ENCODE measurements around the gene SLC35B2. TPM values are rescaled to one million over a fixed set of nuclear protein-coding genes. Genes with fewer than 3 reads are reported as not detected.

Gene SLC35B2
- total and polyA plus RNA-seq, 9 of the 15 experiments (the other 6 are each of a cell fraction or from before 2014, with no cell fraction given): 14.5 to 59.1 (median 47.1) TPM

DNA sequence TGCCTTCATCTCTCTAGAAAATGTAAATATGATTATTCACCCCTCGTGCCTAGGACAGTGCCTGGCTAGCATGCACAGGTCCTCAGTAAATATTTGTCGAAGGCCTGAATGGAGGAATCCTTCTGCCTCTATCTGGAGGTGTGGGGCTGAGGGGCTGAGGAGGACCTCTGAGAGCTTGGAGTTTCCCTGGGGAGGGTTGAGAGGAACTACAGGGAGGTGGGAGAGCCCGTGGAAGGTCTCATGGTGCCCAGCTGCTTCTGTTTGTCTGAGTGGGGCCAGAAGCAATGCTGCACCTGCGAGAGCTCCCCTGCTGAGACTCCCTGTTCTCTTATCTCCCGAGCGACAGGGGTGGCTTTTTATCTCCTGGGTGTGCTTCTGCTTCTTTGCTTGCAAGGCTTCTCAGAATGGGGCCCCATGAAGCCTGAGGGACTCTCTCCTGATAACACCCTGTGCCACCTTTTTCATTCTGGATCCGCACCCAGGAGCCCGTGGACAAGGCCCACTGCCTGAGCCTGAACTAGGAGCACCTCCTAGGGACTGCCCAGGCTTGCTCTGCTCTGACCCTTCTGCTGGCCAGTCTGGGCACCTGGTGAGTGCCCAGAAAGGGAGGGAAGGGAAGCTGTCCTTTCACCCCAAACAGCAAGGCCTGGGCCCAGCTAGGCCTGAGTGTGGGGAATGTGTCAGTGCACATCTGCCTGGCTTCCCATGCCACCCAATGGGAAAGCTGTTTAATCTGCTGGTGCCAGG lies 31.6 kb downstream of the SLC35B2 start (continued):
- TF ChIP-seq, protein P1, sequence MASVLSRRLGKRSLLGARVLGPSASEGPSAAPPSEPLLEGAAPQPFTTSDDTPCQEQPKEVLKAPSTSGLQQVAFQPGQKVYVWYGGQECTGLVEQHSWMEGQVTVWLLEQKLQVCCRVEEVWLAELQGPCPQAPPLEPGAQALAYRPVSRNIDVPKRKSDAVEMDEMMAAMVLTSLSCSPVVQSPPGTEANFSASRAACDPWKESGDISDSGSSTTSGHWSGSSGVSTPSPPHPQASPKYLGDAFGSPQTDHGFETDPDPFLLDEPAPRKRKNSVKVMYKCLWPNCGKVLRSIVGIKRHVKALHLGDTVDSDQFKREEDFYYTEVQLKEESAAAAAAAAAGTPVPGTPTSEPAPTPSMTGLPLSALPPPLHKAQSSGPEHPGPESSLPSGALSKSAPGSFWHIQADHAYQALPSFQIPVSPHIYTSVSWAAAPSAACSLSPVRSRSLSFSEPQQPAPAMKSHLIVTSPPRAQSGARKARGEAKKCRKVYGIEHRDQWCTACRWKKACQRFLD (CRISPR knock-in tag; IDR thresholded peaks at IDR 0.05): peak; percentile 96
- TF ChIP-seq, protein P2, sequence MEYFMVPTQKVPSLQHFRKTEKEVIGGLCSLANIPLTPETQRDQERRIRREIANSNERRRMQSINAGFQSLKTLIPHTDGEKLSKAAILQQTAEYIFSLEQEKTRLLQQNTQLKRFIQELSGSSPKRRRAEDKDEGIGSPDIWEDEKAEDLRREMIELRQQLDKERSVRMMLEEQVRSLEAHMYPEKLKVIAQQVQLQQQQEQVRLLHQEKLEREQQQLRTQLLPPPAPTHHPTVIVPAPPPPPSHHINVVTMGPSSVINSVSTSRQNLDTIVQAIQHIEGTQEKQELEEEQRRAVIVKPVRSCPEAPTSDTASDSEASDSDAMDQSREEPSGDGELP (CRISPR knock-in tag; IDR thresholded peaks at IDR 0.05; ENCODE audit: borderline replicate concordance): peak; percentile 88
- TF ChIP-seq, protein P3, sequence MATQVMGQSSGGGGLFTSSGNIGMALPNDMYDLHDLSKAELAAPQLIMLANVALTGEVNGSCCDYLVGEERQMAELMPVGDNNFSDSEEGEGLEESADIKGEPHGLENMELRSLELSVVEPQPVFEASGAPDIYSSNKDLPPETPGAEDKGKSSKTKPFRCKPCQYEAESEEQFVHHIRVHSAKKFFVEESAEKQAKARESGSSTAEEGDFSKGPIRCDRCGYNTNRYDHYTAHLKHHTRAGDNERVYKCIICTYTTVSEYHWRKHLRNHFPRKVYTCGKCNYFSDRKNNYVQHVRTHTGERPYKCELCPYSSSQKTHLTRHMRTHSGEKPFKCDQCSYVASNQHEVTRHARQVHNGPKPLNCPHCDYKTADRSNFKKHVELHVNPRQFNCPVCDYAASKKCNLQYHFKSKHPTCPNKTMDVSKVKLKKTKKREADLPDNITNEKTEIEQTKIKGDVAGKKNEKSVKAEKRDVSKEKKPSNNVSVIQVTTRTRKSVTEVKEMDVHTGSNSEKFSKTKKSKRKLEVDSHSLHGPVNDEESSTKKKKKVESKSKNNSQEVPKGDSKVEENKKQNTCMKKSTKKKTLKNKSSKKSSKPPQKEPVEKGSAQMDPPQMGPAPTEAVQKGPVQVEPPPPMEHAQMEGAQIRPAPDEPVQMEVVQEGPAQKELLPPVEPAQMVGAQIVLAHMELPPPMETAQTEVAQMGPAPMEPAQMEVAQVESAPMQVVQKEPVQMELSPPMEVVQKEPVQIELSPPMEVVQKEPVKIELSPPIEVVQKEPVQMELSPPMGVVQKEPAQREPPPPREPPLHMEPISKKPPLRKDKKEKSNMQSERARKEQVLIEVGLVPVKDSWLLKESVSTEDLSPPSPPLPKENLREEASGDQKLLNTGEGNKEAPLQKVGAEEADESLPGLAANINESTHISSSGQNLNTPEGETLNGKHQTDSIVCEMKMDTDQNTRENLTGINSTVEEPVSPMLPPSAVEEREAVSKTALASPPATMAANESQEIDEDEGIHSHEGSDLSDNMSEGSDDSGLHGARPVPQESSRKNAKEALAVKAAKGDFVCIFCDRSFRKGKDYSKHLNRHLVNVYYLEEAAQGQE (IDR thresholded peaks at IDR 0.05; ENCODE audit: borderline replicate concordance): peak; percentile 14; the same call in 1 of the 2 replicates
- TF ChIP-seq, protein P3 (CRISPR knock-in tag; IDR thresholded peaks at IDR 0.05; ENCODE audit: low read depth): no peak
- TF ChIP-seq ZNF197 (CRISPR knock-in tag; IDR thresholded peaks at IDR 0.05; ENCODE audit: low read depth) (peak; percentile 86), L3MBTL2 (IDR thresholded peaks at IDR 0.05) (peak; percentile 46; the same call in 1 of the 2 replicates), TRIM24 (IDR thresholded peaks at IDR 0.05) (peak; percentile 96 to 97), ZNF121 (CRISPR knock-in tag; conservative IDR thresholded peaks at IDR 0.05) (no peak), FOXP1 (CRISPR knock-in tag; IDR thresholded peaks at IDR 0.05) (no peak)
- TF ChIP-seq, protein P4, sequence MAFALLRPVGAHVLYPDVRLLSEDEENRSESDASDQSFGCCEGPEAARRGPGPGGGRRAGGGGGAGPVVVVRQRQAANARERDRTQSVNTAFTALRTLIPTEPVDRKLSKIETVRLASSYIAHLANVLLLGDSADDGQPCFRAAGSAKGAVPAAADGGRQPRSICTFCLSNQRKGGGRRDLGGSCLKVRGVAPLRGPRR (CRISPR knock-in tag; IDR thresholded peaks at IDR 0.05): peak; percentile 10; the same call in 1 of the 2 replicates
- TF ChIP-seq, protein P5, sequence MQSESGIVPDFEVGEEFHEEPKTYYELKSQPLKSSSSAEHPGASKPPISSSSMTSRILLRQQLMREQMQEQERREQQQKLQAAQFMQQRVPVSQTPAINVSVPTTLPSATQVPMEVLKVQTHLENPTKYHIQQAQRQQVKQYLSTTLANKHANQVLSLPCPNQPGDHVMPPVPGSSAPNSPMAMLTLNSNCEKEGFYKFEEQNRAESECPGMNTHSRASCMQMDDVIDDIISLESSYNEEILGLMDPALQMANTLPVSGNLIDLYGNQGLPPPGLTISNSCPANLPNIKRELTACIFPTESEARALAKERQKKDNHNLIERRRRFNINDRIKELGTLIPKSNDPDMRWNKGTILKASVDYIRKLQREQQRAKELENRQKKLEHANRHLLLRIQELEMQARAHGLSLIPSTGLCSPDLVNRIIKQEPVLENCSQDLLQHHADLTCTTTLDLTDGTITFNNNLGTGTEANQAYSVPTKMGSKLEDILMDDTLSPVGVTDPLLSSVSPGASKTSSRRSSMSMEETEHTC (IDR thresholded peaks at IDR 0.05): peak; percentile 71; the same call in 1 of the 2 replicates
- TF ChIP-seq, protein P6, sequence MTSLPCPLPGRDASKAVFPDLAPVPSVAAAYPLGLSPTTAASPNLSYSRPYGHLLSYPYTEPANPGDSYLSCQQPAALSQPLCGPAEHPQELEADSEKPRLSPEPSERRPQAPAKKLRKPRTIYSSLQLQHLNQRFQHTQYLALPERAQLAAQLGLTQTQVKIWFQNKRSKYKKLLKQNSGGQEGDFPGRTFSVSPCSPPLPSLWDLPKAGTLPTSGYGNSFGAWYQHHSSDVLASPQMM (CRISPR knock-in tag; IDR thresholded peaks at IDR 0.05): no peak

Data from K562 (cell line).